Cardiac muscle cell (in vitro differentiated cells and primary cell): ENCODE measurements around the gene CDIP1. TPM values are rescaled to one million over a fixed set of nuclear protein-coding genes. Genes with fewer than 3 reads are reported as not detected.
A peak's percentile ranks its signal among the peaks of the same experiment; 100 is the strongest.

Experiments used
- DNase-seq, 2 donors: peaks; one replicate each; pipeline versions ENCODE4 v3.0.0 to v3.0.0-alpha.2; 2010 to 2017; ENCODE audit warnings: low read depth in 1 of 2, low spot score in 1 of 2
- H3K27ac ChIP-seq: fragments of 200-600 bp; sonication (generic); 2 replicates; pipeline ENCODE4 v1.5.1; 2016
- H3K27me3 ChIP-seq: fragments of 200-600 bp; sonication (generic); 2 replicates; pipeline ENCODE4 v1.6.0; 2016; ENCODE audit warnings: control low read depth
- H3K36me3 ChIP-seq: fragments of 200-600 bp; sonication (generic); 2 replicates; pipeline ENCODE4 v1.5.1; 2016; ENCODE audit warnings: control low read depth
- H3K4me1 ChIP-seq: fragments of 200-600 bp; sonication (generic); 2 replicates; pipeline ENCODE4 v1.8.1; 2017; ENCODE audit warnings: low read depth, mild to moderate bottlenecking, mixed run types
- H3K4me3 ChIP-seq: fragments of 200-600 bp; sonication (generic); 2 replicates; pipeline ENCODE4 v1.5.1; 2016; ENCODE audit warnings: mild to moderate bottlenecking
- H3K9me3 ChIP-seq: fragments of 200-600 bp; sonication (generic); 2 replicates; pipeline ENCODE4 v1.5.1; 2017; ENCODE audit warnings: low read depth, mild to moderate bottlenecking, control low read depth
- polyA plus RNA-seq: library from polyadenylated mRNA; unstranded; fragments of >200 nt; fragmentation: Nextera tagmentation; extraction: Ambion mirVana; gene quantifications from 2 replicates; pipeline ENCODE4 v1.2.1, GENCODE V29; 2016
- total RNA-seq: library from RNA; depleted of rRNA; stranded (reverse); fragments of >200 nt; gene quantifications from 2 replicates; pipeline ENCODE4 v1.2.3, GENCODE V29; 2016
- TF ChIP-seq, protein P1 (sequence below): IDR thresholded peaks from 2 replicates; pipeline ENCODE4 v1.5.1; 2012; ENCODE audit warnings: low read depth, mild to moderate bottlenecking, low read length

The CDIP1 gene
- total and polyA plus RNA-seq, 2 experiments from 2014 or later = 55.8 to 87.6 TPM

DNA sequence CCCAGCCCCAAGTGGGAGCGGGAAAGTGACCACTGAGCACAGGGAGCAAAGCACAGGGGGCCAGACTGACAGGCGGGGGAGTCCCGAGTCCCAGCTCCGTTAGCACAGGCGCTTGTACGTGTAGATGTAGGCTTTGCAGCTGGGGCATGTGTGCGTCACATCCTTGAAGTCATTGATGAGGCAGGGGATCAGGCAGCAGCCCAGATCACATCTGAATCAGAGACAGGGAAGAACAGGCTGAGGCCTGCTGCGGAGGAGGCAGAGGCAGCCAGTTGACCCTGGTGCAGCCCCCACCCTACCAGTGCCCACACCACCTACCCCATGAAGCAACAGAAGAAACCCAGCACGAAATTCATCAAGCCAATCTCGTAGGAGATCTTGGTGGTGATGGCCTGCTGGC is 26.1 kb downstream of the CDIP1 start:
- Histone ChIP-seq H3K27ac (no peak overlapping the region), H3K27me3 (no peaks in the 10 kb centered on the region), H3K4me3 (no peak overlapping the region), H3K36me3 (peaks cover 18% of the 10 kb centered on the region), H3K4me1 (no peaks in the 10 kb centered on the region), H3K9me3 (no peaks in the 10 kb centered on the region)
- DNase-seq = no peak
- TF ChIP-seq, protein P1, sequence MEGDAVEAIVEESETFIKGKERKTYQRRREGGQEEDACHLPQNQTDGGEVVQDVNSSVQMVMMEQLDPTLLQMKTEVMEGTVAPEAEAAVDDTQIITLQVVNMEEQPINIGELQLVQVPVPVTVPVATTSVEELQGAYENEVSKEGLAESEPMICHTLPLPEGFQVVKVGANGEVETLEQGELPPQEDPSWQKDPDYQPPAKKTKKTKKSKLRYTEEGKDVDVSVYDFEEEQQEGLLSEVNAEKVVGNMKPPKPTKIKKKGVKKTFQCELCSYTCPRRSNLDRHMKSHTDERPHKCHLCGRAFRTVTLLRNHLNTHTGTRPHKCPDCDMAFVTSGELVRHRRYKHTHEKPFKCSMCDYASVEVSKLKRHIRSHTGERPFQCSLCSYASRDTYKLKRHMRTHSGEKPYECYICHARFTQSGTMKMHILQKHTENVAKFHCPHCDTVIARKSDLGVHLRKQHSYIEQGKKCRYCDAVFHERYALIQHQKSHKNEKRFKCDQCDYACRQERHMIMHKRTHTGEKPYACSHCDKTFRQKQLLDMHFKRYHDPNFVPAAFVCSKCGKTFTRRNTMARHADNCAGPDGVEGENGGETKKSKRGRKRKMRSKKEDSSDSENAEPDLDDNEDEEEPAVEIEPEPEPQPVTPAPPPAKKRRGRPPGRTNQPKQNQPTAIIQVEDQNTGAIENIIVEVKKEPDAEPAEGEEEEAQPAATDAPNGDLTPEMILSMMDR = no peak

DNA sequence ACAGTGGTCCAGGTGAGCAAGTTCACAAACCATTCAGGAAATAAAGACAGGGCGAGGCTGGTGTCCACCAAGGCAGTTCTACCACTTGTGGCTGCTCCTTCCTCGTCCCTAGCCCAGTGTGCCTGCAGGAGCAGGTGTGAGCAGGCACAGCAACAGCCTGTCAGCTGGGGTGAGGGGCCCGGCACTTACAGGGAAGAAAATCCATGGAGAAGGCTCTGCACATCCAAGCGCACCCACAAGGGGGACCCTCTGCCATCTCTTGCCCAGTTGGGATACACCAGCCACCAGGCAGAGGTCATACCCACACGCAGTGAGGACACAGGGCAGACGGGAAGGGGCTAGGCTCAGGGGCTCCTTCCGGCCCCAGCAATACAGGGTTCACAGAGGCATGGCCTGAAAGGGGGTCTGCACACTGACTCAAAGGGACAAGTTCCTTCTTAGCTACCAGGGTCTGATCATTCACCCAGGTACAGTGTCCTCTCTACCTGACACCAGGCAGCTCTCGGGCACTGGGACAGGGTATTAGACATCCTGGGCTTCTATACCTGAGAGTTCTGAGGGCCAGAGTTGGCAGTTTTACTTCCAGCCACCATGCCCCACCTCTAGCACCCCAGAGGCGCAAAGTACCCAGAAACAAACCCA is 27.0 kb downstream of the CDIP1 start:
- Histone ChIP-seq H3K4me1 (no peaks in the 10 kb centered on the region), H3K9me3 (no peaks in the 10 kb centered on the region), H3K36me3 (peaks cover 20% of the 10 kb centered on the region), H3K4me3 (no peak overlapping the region), H3K27me3 (no peaks in the 10 kb centered on the region), H3K27ac (peak overlapping the region; percentile 58)
- peak; percentile 47 to 89 for DNase-seq
- TF ChIP-seq, protein P1 = peak; percentile 59

DNA sequence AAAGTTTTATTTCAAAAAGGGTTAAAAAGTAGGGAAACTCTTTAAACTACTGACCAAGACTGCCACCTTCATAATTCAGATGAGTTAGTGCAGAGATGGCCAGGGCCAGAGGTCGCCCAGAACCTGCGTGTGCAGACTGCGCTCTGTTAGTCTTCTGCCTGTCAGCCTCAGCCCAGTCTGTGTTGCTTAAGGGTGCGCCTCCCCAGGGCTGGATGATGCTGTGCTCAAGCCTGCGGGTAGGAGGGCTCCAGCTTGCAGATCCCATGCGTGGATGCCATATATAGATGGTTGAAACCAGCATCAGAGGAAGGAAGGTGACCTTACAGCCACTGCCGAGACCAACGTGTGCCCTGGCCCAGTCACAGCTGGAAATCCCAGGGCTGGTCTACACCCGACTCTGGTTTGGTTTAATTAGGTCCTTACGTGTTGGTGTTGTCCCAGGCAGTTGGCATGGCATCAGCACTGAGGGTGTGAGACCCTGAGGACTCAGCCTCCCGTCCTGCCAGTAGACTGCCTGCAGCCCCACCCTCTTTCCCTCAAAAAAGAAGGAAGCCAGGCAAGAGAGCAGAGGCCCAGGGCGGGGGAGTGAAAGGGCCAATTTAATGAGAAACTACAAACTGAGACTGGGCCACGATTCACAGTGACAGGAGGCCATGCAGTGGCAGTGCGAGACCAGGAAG is 27.7 kb downstream of the CDIP1 start:
- Histone ChIP-seq H3K27me3 (no peaks in the 10 kb centered on the region), H3K9me3 (no peaks in the 10 kb centered on the region), H3K4me1 (no peaks in the 10 kb centered on the region), H3K27ac (peak overlapping the region; percentile 58), H3K4me3 (no peak overlapping the region), H3K36me3 (peaks cover 20% of the 10 kb centered on the region)
- TF ChIP-seq, protein P1 = no peak
- no peak for DNase-seq

DNA sequence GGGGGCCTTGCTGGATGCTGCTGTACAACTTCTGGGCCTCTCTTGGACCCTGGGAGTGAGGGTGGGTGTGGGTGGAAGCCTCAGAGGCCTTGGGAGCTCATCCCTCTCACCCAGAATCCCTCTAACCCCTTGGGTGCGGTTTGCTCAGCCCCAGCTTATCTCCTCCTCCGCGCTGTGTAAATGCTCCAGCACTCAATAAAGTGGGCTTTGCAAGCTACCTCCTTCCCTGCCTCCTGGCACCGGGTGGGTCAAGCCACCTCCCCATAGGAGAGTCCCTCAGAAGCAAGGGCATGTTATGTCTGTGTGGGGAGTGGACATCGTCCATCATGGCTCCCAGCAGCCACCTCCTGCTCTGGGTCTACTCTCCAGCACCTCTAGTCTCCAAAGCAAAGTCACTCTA is 28.4 kb downstream of the CDIP1 start:
- H3K9me3 ChIP-seq = no peaks in the 10 kb centered on the region
- DNase-seq = no peak
- H3K4me3 ChIP-seq = no peak overlapping the region
- H3K27me3 ChIP-seq = no peaks in the 10 kb centered on the region
- no peaks in the 10 kb centered on the region for H3K4me1 ChIP-seq
- H3K27ac ChIP-seq = no peak overlapping the region
- peaks cover 20% of the 10 kb centered on the region for H3K36me3 ChIP-seq
- TF ChIP-seq, protein P1 = no peak

DNA sequence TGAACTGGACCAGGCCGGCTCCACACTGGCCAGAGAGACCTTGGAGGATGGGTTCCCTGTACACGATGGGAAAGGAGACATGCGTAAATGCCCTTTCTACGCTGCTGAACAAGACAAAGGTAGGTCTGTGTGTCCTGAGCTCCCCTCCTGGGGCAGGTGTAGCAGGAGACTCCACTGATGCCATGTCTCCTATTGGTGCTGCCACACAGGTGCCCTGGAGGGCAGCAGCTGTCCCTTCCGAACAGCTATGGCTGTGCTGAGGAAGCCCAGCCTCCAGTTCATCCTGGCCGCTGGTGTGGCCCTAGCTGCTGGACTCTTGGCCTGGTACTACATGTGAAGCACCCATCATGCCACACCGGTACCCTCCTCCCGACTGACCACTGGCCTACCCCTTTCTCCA is 29.2 kb downstream of the CDIP1 start:
- TF ChIP-seq, protein P1 = no peak
- no peak for DNase-seq
- no peak overlapping the region for H3K4me3 ChIP-seq

More for the DNA sequence above, 29.2 kb downstream of the CDIP1 start:
- H3K27me3 ChIP-seq = no peaks in the 10 kb centered on the region
- no peak overlapping the region for H3K27ac ChIP-seq
- H3K4me1 ChIP-seq = no peaks in the 10 kb centered on the region
- no peaks in the 10 kb centered on the region for H3K9me3 ChIP-seq
- H3K36me3 ChIP-seq = peaks cover 20% of the 10 kb centered on the region
